SKM-1 treated with dmso at 0.1 percent for 144 hours (cell line): Measurements from ENCODE around the gene NFKBIB.
"Not testable (repeated sequence)": the region's sequence is repeated elsewhere in the genome, so short reads cannot be mapped to it uniquely, and the experiment has no call there.

Experiments
- DNase-seq: peaks from one replicate; lab custom pipeline; 2025; ENCODE audit not compliant: unreplicated experiment; lab: John Stamatoyannopoulos, UW

Gene NFKBIB

GRCh38 chr19:38924388-38924787, 24.6 kb downstream of the NFKBIB start:
- no peak for DNase-seq

DNA sequence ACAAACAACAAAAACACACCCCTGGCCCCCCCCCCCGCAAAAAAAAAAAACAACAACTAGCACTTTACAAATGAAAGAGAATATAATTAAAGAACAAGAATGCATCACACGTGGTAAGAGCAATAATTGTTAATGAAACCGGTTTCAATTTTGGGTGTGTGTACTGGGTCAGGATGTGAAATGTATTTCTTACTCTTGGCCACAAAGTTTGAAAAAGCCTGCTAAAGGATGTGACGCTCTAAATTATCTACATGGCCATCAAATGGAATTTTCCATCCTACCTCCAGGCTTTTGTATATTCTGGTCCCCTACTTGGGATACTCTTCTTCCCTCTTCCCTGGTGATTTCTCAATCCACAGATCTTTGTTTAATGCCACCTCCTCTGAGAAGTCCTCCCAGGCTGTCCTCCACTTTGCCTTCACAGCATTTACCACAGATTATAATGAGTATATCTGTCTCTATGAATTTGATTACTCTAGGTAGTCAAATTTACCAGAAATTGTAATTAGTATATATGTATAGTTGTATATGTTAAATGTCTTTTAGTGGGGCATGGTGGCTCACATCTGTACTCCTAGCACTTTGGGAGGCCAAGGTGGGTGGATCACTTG, 28.7 kb downstream of the NFKBIB start:
- DNase-seq, result no peak

GRCh38 chr19:38929929-38930775, 30.4 kb downstream of the NFKBIB start, which contains the start of gene SARS2:
TSS of gene SARS2 (minus strand) at chr19:38930763. CDS start at chr19:38930736, 27 bp downstream.
- DNase-seq, result peak; percentile 92

GRCh38 chr19:38930776-38931520, 31.2 kb downstream of the NFKBIB start, which contains the start of gene MRPS12:
TSS of gene MRPS12 (plus strand) at chr19:38930944. CDS start at chr19:38931295, 351 bp downstream.
- peak; percentile 97 for DNase-seq

- DNase-seq, result no peak
Measured at GRCh38 chr19:38931521-38931793, 31.7 kb downstream of the NFKBIB start.

DNA sequence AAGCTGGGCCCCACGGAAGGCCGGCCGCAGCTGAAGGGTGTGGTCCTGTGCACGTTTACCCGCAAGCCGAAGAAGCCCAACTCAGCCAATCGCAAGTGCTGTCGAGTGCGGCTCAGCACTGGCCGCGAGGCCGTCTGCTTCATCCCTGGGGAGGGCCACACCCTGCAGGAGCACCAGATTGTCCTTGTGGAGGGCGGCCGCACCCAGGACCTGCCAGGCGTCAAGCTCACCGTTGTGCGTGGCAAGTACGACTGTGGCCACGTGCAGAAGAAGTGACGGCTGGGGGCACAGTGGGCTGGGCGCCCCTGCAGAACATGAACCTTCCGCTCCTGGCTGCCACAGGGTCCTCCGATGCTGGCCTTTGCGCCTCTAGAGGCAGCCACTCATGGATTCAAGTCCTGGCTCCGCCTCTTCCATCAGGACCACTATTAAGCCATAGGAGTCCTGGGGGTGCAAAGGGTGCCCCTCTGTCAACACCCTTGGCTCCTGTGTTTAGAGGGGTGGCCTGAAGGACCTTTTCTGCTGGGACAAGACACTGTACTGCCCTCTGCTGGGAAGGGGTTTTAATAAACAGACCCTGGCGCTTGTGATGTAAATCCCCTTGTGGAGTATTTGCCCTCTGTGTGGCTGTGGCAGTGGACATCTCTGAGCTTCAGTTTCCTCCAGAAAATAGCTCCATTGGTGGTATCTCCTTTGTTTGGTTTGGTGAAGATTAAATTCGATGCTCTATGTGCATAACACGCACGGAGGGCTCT, 32.8 kb downstream of the NFKBIB start:
- peak; percentile 43 for DNase-seq

DNA sequence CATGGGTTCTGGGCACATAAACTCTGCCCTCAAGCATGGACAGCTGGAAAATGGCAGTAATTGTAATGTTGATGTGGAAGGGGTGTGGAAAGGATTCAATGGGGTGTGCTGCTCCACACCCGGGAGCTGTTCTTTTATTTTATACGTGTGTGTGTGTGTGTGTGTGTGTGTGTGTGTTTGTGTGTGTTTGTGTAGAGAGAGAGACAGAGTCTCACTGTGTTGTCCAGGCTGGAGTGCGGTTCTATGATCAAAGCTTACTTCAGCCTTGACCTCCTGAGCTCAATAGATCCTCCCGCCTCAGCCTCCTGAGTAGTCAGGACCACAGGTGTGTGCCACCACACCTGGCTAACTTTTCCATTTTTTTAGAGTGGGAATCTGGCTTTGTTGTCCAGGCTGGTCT, 33.8 kb downstream of the NFKBIB start:
- no peak for DNase-seq

DNA sequence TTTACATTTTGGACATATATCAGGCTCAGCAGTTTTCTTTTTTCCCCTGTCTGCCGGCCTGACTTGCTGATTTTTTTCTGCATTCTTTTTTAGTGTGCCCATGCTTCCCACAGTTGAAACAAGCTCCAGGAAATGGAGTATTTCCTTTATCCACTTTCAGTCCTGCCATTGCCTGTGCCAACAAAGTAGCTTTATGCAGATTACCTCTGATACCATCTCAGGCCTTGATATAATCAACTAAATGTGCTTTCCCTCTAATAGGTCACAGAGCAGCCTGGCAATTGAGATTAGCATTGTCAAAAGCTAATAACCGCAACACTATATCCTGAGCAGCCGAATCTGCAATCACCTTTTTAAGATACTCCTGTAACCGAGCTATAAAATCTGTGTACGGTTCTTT, 40.2 kb downstream of the NFKBIB start:
- no peak for DNase-seq

DNA sequence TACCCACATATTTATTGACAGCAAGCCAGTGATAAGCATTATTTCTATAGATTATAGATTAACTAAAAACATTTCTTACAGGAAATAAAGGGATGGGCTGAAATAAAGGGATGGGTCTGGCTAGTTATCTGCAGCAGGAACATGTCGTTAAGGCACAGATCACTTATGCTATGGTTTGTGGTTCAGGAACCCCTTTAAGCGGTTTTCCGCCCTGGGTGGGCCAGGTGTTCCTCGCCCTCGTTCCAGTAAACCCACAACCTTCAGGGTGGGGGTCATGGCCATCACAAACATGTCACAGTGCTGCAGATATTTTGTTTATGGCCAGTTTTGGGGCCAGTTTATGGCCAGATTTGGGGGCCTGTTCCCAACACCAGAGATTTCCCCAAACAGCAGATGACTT, 41.7 kb downstream of the NFKBIB start:
- DNase-seq, result not testable (repeated sequence)

DNA sequence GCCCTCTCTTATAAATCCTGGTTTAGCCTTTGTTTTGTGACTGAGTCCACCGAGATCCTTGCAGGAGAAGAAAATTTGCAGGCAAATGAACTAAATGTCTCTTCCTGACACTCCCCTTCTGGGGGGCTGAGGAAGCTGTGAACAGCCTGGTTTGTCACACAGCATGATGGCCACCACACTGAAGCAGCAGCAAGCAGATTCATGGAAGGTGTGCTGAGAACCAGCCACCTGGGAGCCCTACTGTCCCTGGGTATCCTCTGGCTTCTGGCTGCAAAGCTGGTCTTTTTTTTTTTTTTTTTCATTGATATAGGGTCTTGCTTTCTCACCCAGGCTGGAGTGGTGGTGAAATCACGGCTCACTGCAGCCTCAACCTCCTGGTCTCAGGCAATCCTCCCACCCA, 42.2 kb downstream of the NFKBIB start:
- DNase-seq, result no peak

DNA sequence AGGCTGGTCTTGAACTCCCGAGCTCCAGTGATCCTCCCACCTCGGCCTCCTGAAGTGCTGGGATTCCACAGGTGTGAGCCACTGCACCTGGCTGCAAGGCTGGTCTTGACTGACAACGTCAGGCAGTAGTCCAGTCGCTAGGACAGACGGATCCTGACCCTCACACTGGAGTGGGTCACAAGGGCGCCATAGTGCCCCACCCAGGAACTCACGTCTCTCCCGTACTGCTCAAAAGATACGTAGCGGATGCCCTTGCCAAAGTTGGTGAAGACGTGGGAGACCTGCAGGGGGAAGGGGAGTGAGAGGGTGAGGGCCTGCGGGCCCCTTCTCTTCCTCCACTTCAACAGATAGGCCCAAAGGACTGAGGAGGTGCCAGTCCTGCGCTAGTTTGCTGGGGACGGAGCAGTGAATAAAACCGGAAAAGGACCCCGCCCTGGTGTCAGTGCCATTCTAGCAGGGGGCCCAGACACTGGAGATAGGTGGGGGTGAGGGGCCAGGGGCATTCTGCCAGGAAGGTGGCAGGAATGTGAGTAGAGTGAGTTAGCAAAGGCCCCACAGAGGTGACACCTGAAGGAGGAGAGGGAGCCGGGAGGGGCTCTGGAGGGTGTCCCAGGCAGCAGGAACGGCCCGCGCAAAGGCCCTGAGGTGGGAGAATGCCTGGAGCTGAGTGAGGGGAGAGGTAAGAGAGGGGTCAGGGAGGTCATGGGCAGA, 42.9 kb downstream of the NFKBIB start:
- no peak for DNase-seq

GRCh38 chr19:38944981-38945506, 45.3 kb downstream of the NFKBIB start:
- no peak for DNase-seq

DNA sequence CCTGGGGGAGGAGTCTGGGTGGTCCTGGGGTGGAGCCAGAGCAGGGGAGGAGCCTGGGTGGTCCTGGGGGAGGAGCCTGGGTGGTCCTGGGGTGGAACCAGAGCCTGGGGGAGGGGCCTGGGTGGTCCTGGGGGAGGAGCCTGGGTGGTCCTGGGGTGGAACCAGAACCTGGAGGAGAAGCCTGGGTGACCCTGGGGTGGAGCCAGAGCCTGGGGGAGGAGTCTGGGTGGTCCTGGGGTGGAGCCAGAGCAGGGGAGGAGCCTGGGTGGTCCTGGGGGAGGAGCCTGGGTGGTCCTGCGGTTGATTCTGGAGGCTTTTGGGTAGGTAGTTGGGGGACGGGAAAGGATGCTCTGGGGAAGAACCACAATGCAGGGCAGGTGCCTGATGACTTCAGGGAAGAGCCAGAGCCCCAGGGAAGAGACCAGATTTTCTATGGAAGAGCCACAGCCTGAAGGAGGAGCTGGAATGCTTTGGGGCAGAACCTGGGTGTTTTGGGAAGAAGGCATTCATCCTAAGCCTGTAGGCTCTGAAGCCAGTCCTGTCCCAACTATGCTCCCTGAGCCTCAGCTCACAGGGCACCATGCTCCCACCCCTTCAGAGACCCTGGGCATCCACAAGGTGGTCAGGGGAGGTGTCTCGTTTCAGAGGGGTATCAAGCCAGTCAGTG, 45.9 kb downstream of the NFKBIB start:
- no peak for DNase-seq

DNA sequence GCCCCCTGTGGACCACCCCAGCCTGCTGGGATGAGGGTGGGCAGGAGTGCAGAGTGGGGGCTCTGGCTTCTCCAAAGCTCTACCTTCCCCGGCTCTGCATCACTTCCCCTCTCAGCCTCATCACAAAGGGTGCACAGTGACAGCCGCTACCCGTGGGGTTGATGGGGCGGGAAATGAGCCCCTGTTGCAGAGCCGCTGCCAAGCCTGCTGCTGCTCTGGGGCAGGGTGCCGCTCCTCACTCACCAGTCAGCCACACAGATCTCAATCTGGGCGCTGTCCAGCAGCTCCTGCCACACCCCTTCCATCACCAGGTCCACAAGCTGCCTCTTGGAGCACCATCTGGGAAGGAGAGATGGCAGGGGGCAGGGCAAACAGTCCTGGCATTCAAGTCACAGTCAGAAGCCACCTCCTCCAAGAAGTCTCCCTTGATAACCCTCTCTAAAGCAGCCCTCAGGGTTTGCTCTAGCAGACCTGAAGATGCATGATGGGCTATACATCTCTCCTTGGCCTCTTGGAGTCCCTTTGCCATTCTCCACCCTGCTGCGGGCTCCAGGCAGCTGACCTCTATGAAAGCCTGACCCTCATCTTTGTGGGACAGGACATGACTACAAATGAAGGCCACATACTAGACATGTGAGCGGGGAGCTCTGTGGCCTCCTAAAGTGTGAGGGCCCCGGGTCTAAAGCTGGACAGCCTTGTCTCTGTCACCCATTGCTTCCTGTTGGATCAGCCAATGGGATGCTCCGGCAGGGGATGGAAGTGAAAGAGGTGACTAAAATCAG, 46.7 kb downstream of the NFKBIB start:
- no peak for DNase-seq

GRCh38 chr19:38949580-38950367, 50.0 kb downstream of the NFKBIB start:
- DNase-seq, result no peak

- no peak for DNase-seq
Measured at GRCh38 chr19:38951187-38951586, 51.4 kb downstream of the NFKBIB start.

- peak; percentile 29 for DNase-seq
Measured at GRCh38 chr19:38952395-38953165, 52.8 kb downstream of the NFKBIB start.
